Mesenchymal stem cell (in vitro differentiated cells and primary cell): ENCODE results near the gene COL4A4.

ENCODE experiments used
- DNase-seq: peaks from one replicate; pipeline ENCODE4 v3.0.0-alpha.2; 2013
- H2AFZ ChIP-seq: one replicate; pipeline ENCODE4 v1.6.1; 2013; ENCODE audit warnings: low read depth, mild to moderate bottlenecking, control low read depth, inconsistent platforms, low read length, moderate library complexity
- H2AK5ac ChIP-seq: 2 replicates; pipeline ENCODE4 v1.6.1; 2013; ENCODE audit warnings: low read length, moderate library complexity, mild to moderate bottlenecking, inconsistent platforms; ENCODE audit not compliant: severe bottlenecking
- H2BK120ac ChIP-seq: one replicate; pipeline ENCODE4 v1.6.1; 2013; ENCODE audit warnings: low read depth, mild to moderate bottlenecking, inconsistent platforms, low read length, moderate library complexity
- H2BK12ac ChIP-seq, 2 experiments: one replicate each; pipeline ENCODE4 v1.6.1; 2013; ENCODE audit warnings: inconsistent platforms in 2 of 2, low read length in 2 of 2, mild to moderate bottlenecking in 2 of 2, moderate library complexity in 2 of 2, control low read depth in 1 of 2
- H2BK15ac ChIP-seq: one replicate; pipeline ENCODE4 v1.6.1; 2013; ENCODE audit warnings: mild to moderate bottlenecking, low read depth, inconsistent platforms; ENCODE audit not compliant: poor library complexity, severe bottlenecking
- H2BK5ac ChIP-seq: 2 replicates; pipeline ENCODE4 v1.6.1; 2013; ENCODE audit warnings: low read depth, mild to moderate bottlenecking, low read length, control low read depth, inconsistent platforms; ENCODE audit not compliant: poor library complexity, severe bottlenecking
- H3K14ac ChIP-seq, 2 experiments: one replicate each; pipeline ENCODE4 v1.6.1; 2013; ENCODE audit warnings: inconsistent platforms in 2 of 2, low read length in 2 of 2, control low read depth in 1 of 2, mild to moderate bottlenecking in 1 of 2, moderate library complexity in 1 of 2
- H3K18ac ChIP-seq, 2 experiments: one replicate each; pipeline ENCODE4 v1.6.1; 2013; ENCODE audit warnings: inconsistent platforms in 2 of 2, low read length in 2 of 2, control low read depth in 1 of 2, low read depth in 1 of 2, mild to moderate bottlenecking in 1 of 2
- H3K23ac ChIP-seq, 2 experiments: one replicate each; pipeline ENCODE4 v1.6.1; 2013; ENCODE audit warnings: inconsistent platforms in 2 of 2, low read length in 2 of 2, mild to moderate bottlenecking in 2 of 2, moderate library complexity in 2 of 2, control low read depth in 1 of 2
- H3K27ac ChIP-seq: 2 replicates; pipeline ENCODE4 v1.5.1; 2013; ENCODE audit warnings: mild to moderate bottlenecking, moderate library complexity, low read length, control low read depth, inconsistent platforms; ENCODE audit not compliant: poor library complexity, severe bottlenecking
- H3K27me3 ChIP-seq, 2 experiments: 2 replicates each; pipeline versions ENCODE4 v1.6.1 to v1.7.0; 2013; ENCODE audit warnings: low read length in 2 of 2, mild to moderate bottlenecking in 2 of 2, moderate library complexity in 2 of 2, control low read depth in 1 of 2, inconsistent platforms in 1 of 2; ENCODE audit not compliant: control insufficient read depth in 1 of 2, insufficient read depth in 1 of 2
- H3K36me3 ChIP-seq, 2 experiments: 2 replicates each; pipeline versions ENCODE4 v1.6.1 to v1.7.0; 2013; ENCODE audit warnings: low read length in 2 of 2, control low read depth in 1 of 2, inconsistent platforms in 1 of 2, low read depth in 1 of 2, mild to moderate bottlenecking in 1 of 2; ENCODE audit not compliant: insufficient read depth in 2 of 2, control insufficient read depth in 1 of 2
- H3K4ac ChIP-seq, 2 experiments: one replicate each; pipeline ENCODE4 v1.6.1; 2013; ENCODE audit warnings: inconsistent platforms in 2 of 2, low read length in 2 of 2, mild to moderate bottlenecking in 2 of 2, moderate library complexity in 2 of 2, control low read depth in 1 of 2, low read depth in 1 of 2
- H3K4me1 ChIP-seq: 2 replicates; pipeline ENCODE4 v1.6.1; 2013; ENCODE audit warnings: low read depth, low read length, control low read depth; ENCODE audit not compliant: control insufficient read depth, insufficient read depth
- H3K4me2 ChIP-seq: 2 replicates; pipeline ENCODE4 v1.6.1; 2013; ENCODE audit warnings: low read length, mild to moderate bottlenecking, inconsistent platforms; ENCODE audit not compliant: poor library complexity, severe bottlenecking
- H3K4me3 ChIP-seq, 2 experiments: 2 replicates each; pipeline versions ENCODE4 v1.5.1 to v1.7.0; 2013; ENCODE audit warnings: low read length in 2 of 2, mild to moderate bottlenecking in 2 of 2, control low read depth in 1 of 2, low read depth in 1 of 2; ENCODE audit not compliant: insufficient read depth in 1 of 2
- H3K79me1 ChIP-seq: replicated peaks from 2 replicates; pipeline ENCODE4 v1.6.1; 2013; ENCODE audit warnings: mild to moderate bottlenecking, control low read depth, low read length, inconsistent platforms; ENCODE audit not compliant: poor library complexity, severe bottlenecking
- H3K9ac ChIP-seq: 2 replicates; pipeline ENCODE4 v1.7.0; 2013; ENCODE audit warnings: mild to moderate bottlenecking, low read length, moderate library complexity
- H3K9me3 ChIP-seq: 2 replicates; pipeline ENCODE4 v1.7.0; 2013; ENCODE audit warnings: mild to moderate bottlenecking, low read length; ENCODE audit not compliant: control insufficient read depth
- H4K8ac ChIP-seq: one replicate; pipeline ENCODE4 v1.6.1; 2013; ENCODE audit warnings: inconsistent platforms, mild to moderate bottlenecking, low read length, moderate library complexity
- H4K91ac ChIP-seq: one replicate; pipeline ENCODE4 v1.6.1; 2013; ENCODE audit warnings: mild to moderate bottlenecking, low read length, inconsistent platforms
- WGBS: methylation state at CpG from one replicate; pipeline ENCODE4 v1.1.7; 2013; ENCODE audit warnings: mixed read lengths; 5-methylcytosine and 5-hydroxymethylcytosine counted together

The COL4A4 gene

GRCh38 chr2:226978300-226978699, 185.7 kb downstream of the COL4A4 start:
- no peak overlapping the region for H2AK5ac ChIP-seq
- no peak overlapping the region for H2BK120ac ChIP-seq
- no peak overlapping the region for H4K91ac ChIP-seq
- no peak overlapping the region for H2BK12ac ChIP-seq
- peaks cover 2% of the 10 kb centered on the region for H3K79me1 ChIP-seq
- no peak overlapping the region for H3K4ac ChIP-seq
- H4K8ac ChIP-seq, result no peak overlapping the region
- no peak overlapping the region for H3K14ac ChIP-seq
- peak overlapping the region; percentile 33 for H2AFZ ChIP-seq
- DNase-seq, result no peak
- H3K4me3 ChIP-seq, result no peak overlapping the region
- no peak overlapping the region for H3K4me2 ChIP-seq
- H3K4me1 ChIP-seq, result no peaks in the 10 kb centered on the region
- H3K23ac ChIP-seq, result no peak overlapping the region
- H3K27ac ChIP-seq, result no peak overlapping the region
- H2BK15ac ChIP-seq, result no peak overlapping the region
- no peak overlapping the region for H2BK5ac ChIP-seq
- no peaks in the 10 kb centered on the region for H3K9me3 ChIP-seq
- 94% methylated on average over 7 of the region's 7 CpGs for WGBS
- H3K18ac ChIP-seq, result no peak overlapping the region
- H3K36me3 ChIP-seq, result peaks cover 0 to 6% of the 10 kb centered on the region in 2 experiments
- no peak overlapping the region for H3K9ac ChIP-seq
- H3K27me3 ChIP-seq, result no peaks in the 10 kb centered on the region

GRCh38 chr2:226977775-226978190, 186.2 kb downstream of the COL4A4 start:
- no peak overlapping the region for H3K4ac ChIP-seq
- H3K4me3 ChIP-seq, result no peak overlapping the region
- H3K9me3 ChIP-seq, result no peaks in the 10 kb centered on the region
- 63% methylated on average over 1 of the region's 2 CpGs for WGBS
- no peak overlapping the region for H3K18ac ChIP-seq
- no peak overlapping the region for H2AFZ ChIP-seq
- peaks cover 2% of the 10 kb centered on the region for H3K79me1 ChIP-seq
- no peak overlapping the region for H2AK5ac ChIP-seq
- no peak overlapping the region for H4K91ac ChIP-seq
- no peaks in the 10 kb centered on the region for H3K4me1 ChIP-seq
- H2BK12ac ChIP-seq, result no peak overlapping the region
- no peak overlapping the region for H3K23ac ChIP-seq
- peaks cover 0 to 6% of the 10 kb centered on the region in 2 experiments for H3K36me3 ChIP-seq
- no peak overlapping the region for H2BK15ac ChIP-seq
- no peak overlapping the region for H3K27ac ChIP-seq
- H3K14ac ChIP-seq, result no peak overlapping the region
- no peaks in the 10 kb centered on the region for H3K27me3 ChIP-seq
- no peak overlapping the region for H4K8ac ChIP-seq
- peak; percentile 61 for DNase-seq
- no peak overlapping the region for H2BK120ac ChIP-seq
- no peak overlapping the region for H3K4me2 ChIP-seq
- no peak overlapping the region for H2BK5ac ChIP-seq
- H3K9ac ChIP-seq, result no peak overlapping the region

DNA sequence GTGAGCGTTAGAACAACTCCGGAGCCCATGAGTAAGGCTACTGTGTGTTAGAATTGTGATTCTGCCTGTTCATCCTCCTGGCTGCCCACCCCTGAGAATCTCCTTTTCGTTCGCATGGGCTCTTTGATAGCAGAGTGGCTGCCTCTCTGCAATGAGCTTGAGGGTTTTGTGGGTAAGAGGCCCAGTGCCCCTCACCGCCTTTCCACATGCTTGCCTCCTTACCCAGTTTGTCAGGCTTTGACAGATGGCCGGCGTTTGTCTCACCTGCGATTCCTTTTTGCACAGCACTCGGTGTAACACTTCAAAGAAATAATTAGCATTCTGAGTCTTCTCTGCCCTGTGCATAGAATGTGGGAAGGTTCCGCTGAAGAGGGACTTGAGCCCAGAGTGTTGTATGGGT, 190.2 kb downstream of the COL4A4 start:
- no peak overlapping the region for H4K91ac ChIP-seq
- no peak overlapping the region for H3K23ac ChIP-seq
- no peak for DNase-seq
- no peak overlapping the region for H2AK5ac ChIP-seq
- no peak overlapping the region for H2AFZ ChIP-seq
- H3K9me3 ChIP-seq, result no peaks in the 10 kb centered on the region
- H2BK15ac ChIP-seq, result no peak overlapping the region
- H3K27ac ChIP-seq, result no peak overlapping the region
- H2BK5ac ChIP-seq, result no peak overlapping the region
- no peak overlapping the region for H4K8ac ChIP-seq
- no peak overlapping the region for H3K14ac ChIP-seq
- H3K18ac ChIP-seq, result no peak overlapping the region
- H3K4ac ChIP-seq, result no peak overlapping the region
- H3K9ac ChIP-seq, result no peak overlapping the region
- H3K4me2 ChIP-seq, result no peak overlapping the region
- H3K79me1 ChIP-seq, result peaks cover 5% of the 10 kb centered on the region
- 88% methylated on average over 9 of the region's 10 CpGs for WGBS
- peaks cover 0 to 3% of the 10 kb centered on the region in 2 experiments for H3K36me3 ChIP-seq
- H2BK120ac ChIP-seq, result no peak overlapping the region
- H3K27me3 ChIP-seq, result no peaks in the 10 kb centered on the region
- H2BK12ac ChIP-seq, result no peak overlapping the region
- H3K4me1 ChIP-seq, result no peaks in the 10 kb centered on the region
- no peak overlapping the region for H3K4me3 ChIP-seq

DNA sequence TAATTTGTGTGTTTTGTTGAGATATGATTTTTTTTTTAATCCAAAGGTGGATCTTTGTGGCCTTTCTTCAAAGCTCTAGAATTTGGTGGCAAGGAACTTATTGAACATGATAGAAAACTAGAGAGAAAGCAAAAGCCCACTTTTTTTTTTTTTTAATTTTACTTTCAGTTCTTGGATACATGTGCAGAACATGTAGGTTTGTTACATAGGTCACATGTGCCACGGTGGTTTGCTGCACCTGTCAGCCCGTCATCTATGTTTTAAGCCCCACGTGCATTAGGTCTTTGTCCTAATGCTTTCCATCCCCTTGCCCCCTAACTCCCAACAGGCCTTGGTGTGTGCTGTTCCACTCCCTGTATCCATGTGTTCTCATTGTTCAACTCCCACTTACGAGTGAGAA, 192.2 kb downstream of the COL4A4 start:
- Histone ChIP-seq H3K4me1 (no peaks in the 10 kb centered on the region), H2BK120ac (no peak overlapping the region), H3K36me3 (peaks cover 0 to 3% of the 10 kb centered on the region in 2 experiments), H2BK15ac (no peak overlapping the region), H2BK12ac (no peak overlapping the region), H3K18ac (no peak overlapping the region), H3K4me2 (no peak overlapping the region), H3K14ac (no peak overlapping the region), H3K27ac (no peak overlapping the region), H3K4me3 (no peak overlapping the region), H3K27me3 (no peaks in the 10 kb centered on the region), H4K91ac (no peak overlapping the region), H2AK5ac (no peak overlapping the region), H3K4ac (no peak overlapping the region), H3K9me3 (no peaks in the 10 kb centered on the region), H3K9ac (no peak overlapping the region), H4K8ac (no peak overlapping the region), H2AFZ (no peak overlapping the region), H3K23ac (no peak overlapping the region), H2BK5ac (no peak overlapping the region), H3K79me1 (peaks cover 4% of the 10 kb centered on the region)
- WGBS, result 92% methylated on average over 3 of the region's 4 CpGs
- no peak for DNase-seq
